GM18508 (cell line): Measurements from ENCODE around the gene EBF4.
"Not testable (repeated sequence)": the region's sequence is repeated elsewhere in the genome, so short reads cannot be mapped to it uniquely, and the experiment has no call there.

Experiments used
- ATAC-seq: cut with Tn5 transposase; IDR thresholded peaks from one replicate; pipeline ENCODE4 v1.9.1; 2021; ENCODE audit warnings: moderate number of reproducible peaks; ENCODE audit not compliant: insufficient read depth, unreplicated experiment

Gene EBF4

GRCh38 chr20:2754424-2754823 lies 61.8 kb downstream of the EBF4 start:
- ATAC-seq, result no peak

DNA sequence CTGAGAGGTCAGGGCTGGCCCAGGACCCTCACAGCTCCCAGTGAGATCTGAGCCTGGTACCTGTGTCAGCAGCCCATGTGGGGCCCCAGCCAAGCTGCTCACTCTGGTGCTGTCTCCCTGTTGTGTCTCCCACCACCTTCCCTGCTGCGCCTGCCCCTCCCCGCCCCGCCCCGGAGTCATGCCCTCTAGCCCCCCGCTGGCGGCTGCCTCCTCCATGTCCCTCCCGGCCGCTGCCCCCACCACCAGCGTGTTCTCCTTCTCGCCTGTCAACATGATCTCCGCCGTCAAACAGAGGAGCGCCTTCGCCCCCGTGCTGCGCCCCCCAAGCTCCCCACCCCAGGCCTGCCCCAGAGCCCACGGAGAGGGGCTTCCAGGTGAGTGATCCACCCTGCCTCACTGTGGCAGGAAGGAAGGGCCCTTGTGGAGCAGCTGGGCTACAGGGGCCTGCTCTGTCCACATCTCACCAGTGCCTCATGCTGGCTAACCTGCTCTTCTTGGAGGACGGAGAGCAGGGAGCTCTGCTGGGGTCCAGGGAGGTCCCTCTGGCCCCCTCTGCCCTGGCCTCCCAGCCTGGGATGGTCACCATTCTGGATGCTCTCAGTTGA lies 63.0 kb downstream of the EBF4 start:
- ATAC-seq, result no peak

- ATAC-seq, result no peak
Observed at GRCh38 chr20:2756056-2756611, 63.6 kb downstream of the EBF4 start.

- ATAC-seq, result no peak
Observed at GRCh38 chr20:2757001-2757400, 64.4 kb downstream of the EBF4 start.

DNA sequence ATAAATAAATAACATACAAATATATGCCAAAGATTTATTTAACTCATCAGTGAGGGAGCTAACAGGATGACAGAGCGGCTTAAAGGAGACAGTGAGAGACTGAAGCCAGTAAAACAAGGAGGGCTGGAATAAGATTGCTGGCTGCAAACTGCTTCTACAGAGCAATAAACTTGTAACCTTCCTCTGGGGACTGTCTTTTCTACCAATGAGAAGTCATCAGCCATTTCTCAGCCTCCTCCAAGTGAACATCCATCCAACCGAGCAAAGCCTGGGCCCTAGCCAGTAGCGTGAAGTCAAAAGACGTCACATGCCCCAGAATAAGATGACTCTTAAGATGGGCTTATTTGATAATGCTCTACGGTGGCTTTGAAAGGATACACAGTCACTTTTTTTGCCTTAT lies 65.4 kb downstream of the EBF4 start:
- no peak for ATAC-seq

DNA sequence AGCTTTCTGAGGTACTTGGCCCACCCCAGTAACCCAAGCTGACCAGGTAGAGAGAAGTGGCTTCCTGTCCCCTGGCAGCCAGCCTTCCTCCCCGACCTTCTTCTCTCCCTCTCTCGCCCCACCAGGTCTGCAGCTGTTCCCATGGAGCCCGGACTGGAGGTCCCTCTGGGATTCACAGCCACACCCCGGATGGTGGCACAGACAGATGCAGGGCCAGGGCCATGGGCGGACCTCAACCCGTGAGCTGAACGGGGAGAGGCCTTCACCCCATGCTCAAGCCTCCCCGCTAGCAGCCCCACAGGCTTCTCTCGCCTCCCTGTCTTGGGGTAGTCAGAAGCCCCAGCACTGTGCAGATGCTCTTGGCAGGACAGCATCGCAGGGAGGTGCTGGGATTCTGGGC lies 66.6 kb downstream of the EBF4 start:
- ATAC-seq, result no peak

DNA sequence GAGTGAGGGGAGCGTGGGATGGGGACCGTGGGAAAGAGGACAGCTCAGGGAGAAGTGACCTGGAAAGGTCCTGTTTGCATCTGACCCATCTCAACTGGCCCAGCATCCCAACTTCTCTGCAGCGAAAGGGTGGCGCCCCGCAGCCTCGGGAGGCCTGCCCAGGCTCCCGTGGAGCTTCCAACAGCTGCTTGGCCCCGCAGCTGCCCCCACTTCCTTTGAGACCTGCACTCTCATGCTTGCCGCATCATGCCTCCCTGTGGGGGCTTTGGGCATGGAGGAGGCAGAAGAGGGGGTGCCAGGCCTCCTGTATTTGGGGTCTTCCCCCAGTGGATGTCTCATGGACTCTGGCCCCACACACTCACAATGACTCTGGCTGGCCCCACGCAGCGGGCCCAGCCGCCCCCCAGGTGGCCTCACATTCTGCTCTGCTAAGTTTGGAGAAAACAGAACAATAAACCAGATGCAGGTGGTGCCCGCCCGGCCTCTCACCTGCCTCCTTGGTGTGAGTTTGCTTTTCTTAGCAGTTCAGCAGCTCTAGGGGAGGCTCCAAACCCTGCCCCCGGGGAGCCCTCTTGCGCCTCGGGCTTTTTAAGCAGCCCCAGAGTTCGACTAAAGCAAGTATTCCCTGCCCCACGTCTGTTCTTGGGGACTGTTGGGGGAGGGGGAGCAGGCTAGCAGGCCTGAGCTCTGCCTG lies 67.2 kb downstream of the EBF4 start:
- no peak for ATAC-seq

DNA sequence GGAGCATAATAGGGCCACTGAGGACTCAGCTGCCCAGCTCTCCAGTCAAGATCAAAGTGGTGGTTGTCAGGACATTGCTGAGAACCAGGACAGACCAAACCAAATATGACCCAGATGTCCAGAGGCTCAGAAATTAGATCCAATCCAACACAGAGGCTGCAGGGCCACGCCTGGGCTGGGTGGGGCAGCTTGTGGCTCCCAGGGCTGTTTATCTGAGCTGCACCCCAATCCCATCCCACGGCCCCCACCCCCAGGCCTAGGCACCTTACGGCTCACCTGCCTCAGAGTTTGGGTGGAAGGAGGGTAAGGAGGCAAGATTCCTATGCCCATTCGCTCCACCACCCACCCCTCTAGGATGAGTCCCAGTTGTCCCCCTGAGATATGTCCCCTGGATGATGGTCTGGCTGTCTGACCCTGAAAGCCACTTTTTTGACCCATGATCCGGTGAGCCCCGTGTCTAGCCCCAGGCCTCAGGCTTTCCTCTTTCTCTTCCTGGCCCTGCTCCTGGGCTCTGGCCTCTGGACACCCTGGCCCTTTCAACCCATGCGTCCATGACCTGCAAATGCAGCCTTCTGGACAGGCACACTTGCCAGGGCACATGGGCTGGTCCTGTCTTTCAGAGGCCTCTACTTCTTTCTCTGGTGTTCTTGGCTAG lies 67.8 kb downstream of the EBF4 start:
- ATAC-seq, result no peak

- ATAC-seq, result no peak
Observed at GRCh38 chr20:2760952-2761305, 68.3 kb downstream of the EBF4 start.

DNA sequence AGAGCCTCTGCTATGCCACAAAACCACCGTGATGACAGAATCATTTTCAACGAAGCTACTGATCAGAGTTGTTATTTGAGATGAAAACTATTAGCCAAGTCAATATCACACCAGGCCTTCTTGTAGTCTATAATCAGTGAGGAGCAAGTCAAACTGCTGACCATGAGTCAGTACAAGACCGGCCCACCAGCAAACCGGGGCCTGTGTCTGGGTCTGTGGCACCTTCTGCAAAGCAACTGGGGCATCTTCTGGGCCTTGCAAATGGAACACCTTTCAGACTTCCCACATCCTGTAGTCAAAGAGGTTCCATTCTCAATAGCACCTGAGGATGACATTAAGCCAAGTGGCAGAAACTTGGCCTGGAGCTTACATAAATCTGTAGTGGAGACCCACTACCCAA lies 69.3 kb downstream of the EBF4 start:
- no peak for ATAC-seq

GRCh38 chr20:2762578-2763131 lies 70.1 kb downstream of the EBF4 start:
- ATAC-seq, result no peak

DNA sequence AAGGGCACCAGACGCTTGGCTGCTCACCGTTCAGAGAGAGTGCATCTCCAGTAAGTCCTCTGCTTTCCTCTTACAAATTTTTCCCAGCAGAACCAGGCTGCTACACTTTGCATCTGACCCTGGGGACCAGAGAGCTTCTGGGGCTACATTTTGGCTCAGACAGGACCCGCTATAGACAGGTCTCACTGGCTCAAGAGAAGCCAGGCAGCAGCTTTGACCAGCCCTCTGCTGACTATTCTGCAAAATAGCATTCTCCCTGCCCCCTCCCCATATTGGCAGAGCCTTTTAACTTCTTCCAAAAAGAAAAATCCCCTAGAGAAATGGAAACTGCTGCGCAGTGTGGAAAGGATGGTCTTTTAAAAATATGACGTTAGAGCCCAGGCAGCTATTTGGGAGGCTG lies 70.6 kb downstream of the EBF4 start:
- no peak for ATAC-seq

GRCh38 chr20:2767768-2768631 lies 75.4 kb downstream of the EBF4 start:
- ATAC-seq, result no peak

DNA sequence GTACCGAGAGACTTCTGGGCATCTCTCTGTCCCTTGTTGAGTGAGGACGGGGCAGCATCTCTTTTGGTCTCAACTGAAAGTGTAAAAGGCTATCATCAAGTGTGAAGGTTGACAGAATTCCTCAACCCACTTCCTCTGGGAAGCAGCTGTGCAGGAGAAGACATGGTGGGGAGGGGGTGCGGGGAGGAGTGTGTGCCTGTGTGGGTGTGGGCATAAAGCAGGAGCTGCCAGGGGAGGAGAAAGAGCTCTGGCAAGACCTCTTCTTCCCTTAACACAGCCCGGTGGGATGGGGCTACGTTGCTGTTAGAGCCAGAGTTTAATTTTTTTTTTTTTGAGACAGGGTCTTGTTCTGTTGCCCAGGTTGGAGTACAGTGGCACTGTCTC lies 76.0 kb downstream of the EBF4 start:
- ATAC-seq, result no peak

- not testable (repeated sequence) for ATAC-seq
Observed at GRCh38 chr20:2770091-2770490, 77.5 kb downstream of the EBF4 start.

DNA sequence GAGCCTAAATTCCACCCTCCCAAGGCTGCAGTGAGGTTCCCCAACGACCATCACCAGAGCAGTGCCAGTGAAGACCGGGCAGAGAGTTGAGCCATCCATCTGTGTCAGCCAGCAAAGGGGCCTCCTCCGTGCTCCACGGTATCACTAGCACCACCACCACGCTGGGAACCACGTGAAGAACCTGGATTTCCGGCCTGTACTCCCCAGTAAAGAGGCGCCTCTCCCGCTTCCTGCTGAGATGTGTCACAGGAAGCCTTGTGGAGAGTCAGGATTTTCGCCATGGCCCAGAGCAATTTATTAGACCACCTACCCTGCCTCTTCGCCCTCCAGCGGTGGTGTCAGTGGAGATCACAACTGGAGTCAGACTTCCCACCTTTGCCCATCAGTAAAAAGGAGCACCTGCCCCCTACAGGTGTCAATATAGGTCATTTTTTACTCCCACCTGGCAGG lies 79.1 kb downstream of the EBF4 start:
- no peak for ATAC-seq

DNA sequence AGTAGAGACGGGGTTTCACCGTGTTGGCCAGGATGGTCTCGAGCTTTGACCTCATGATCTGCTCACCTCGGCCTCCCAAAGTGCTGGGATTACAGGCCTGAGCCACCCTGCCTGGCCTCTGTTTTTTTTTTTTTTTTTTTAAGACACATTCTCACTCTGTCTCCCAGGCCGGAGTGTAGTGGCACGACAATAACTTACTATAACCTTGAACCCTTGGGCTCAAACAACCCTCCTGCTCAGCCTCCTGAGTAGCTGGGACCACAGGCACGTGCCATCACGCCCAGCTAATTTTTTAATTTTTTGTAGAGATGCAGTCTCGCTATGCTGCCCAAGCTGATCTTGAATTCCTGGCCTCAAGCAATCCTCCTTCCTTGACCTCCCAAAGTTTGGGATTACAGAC lies 81.2 kb downstream of the EBF4 start:
- no peak for ATAC-seq

GRCh38 chr20:2775139-2775538 lies 82.6 kb downstream of the EBF4 start:
- ATAC-seq, result no peak

DNA sequence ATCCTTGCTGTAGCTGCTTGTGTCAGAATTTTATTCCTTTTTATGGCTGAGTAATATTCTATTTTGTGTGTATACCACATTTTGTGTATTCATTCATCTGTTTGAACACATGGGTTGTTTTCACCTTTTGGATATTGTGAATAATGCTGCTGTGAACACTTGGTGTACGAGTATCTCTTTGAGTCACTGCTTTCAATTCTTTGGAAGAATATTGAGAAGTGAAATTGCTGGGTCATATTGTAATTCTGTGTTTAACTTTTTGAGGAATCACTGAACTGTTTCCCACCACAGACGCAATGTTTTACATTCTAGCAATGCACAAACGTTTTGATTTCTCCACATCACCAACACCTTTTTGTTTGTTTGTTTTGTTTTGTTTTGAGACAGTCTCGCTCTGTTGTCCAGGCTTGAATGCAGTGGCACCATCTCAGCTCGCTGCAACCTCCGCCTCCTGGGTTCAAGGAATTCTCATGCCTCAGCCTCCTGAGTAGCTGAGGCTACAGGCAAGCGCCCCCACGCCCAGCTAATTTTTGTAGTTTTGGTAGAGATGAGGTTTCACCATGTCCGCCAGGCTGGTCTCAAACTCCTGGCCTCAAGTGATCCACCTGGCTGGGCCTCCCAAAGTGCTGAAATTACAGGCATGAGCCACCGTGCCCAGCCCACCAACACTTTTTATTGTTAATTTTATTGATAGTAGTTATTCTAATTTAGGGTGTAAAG lies 86.2 kb downstream of the EBF4 start:
- ATAC-seq, result no peak

DNA sequence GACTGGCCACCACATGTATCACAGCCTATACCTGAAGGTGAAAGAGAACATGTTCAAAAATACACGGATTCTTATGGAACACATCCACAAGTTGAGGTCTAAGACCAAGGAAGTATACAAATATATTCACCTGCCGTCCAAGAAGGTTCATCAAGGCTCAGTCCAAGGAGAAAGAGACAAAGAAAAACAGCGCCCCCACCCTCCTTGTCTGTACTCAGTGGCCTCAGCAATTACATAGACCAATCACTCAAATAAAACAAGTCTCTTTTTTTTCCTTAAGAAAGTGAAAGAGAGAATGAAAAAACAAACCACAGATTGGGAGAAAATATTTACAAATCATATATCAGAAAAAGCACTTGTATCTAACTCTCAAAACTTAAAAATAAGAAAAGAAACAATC lies 88.4 kb downstream of the EBF4 start:
- ATAC-seq, result no peak
